ENCODE results near the gene DAPK1.

GRCh38 chr9:87672586-87672985 lies 174.9 kb downstream of the DAPK1 start:
- no peak for TF ChIP-seq CTCF (IDR thresholded peaks at IDR 0.05; ENCODE audit: poor library complexity, severe bottlenecking)
- TF ChIP-seq POLR2AphosphoS5 (IDR thresholded peaks at IDR 0.05), result no peak
- TF ChIP-seq TAF1 (IDR thresholded peaks at IDR 0.05; ENCODE audit: low read depth), result no peak
- TF ChIP-seq EZH2 (IDR thresholded peaks at IDR 0.05; ENCODE audit: borderline replicate concordance, insufficient read depth, low read length, poor library complexity, severe bottlenecking), result no peak
- no peak for TF ChIP-seq RAD21 (conservative IDR thresholded peaks at IDR 0.05)
- no peak for TF ChIP-seq EP300 (conservative IDR thresholded peaks at IDR 0.05; ENCODE audit: poor library complexity, severe bottlenecking)
- TF ChIP-seq REST (IDR thresholded peaks at IDR 0.05; ENCODE audit: borderline replicate concordance), result no peak
